SK-N-SH treated with all-trans-retinoic acid at 6 μM for 48 hours (cell line): ENCODE measurements around the gene LRRK1.

Experiments
- ARNTL ChIP-seq: fragments of 450-650 bp; formaldehyde crosslinking; IDR thresholded peaks from 2 replicates; pipeline ENCODE4 v1.5.0; 2020; ENCODE audit warnings: low read depth, mild to moderate bottlenecking, moderate library complexity, borderline replicate concordance
- ESRRG ChIP-seq: fragments of 250-450 bp; sonication (Bioruptor Pico); IDR thresholded peaks from 2 replicates; pipeline ENCODE4 v1.6.1; 2021; ENCODE audit warnings: mild to moderate bottlenecking
- SNAI2 ChIP-seq: fragments of 250-450 bp; sonication (Bioruptor Pico); IDR thresholded peaks from 2 replicates; pipeline ENCODE4 v1.5.0; 2020; ENCODE audit warnings: mild to moderate bottlenecking, moderate library complexity
- ZNF565 ChIP-seq: fragments of 450-650 bp; formaldehyde crosslinking; conservative IDR thresholded peaks from 2 replicates; pipeline ENCODE4 v1.5.0; 2020; ENCODE audit warnings: low read depth, mild to moderate bottlenecking, moderate library complexity
- ZNF70 ChIP-seq: fragments of 450-650 bp; formaldehyde crosslinking; IDR thresholded peaks from 2 replicates; pipeline ENCODE4 v1.5.0; 2020; ENCODE audit warnings: mild to moderate bottlenecking, moderate library complexity
- ZNF8 ChIP-seq: fragments of 450-650 bp; formaldehyde crosslinking; IDR thresholded peaks from 2 replicates; pipeline ENCODE4 v1.5.0; 2020; ENCODE audit warnings: mild to moderate bottlenecking, moderate library complexity
- TF ChIP-seq, protein P1 (sequence below): fragments of 250-450 bp; sonication (Bioruptor Pico); IDR thresholded peaks from 2 replicates; pipeline ENCODE4 v1.8.0; 2020; ENCODE audit warnings: mild to moderate bottlenecking, moderate library complexity, borderline replicate concordance
- TF ChIP-seq, protein P2 (sequence below): fragments of 250-450 bp; sonication (Bioruptor Pico); IDR thresholded peaks from 2 replicates; pipeline ENCODE4 v1.5.0; 2020; ENCODE audit warnings: mild to moderate bottlenecking, moderate library complexity

DNA sequence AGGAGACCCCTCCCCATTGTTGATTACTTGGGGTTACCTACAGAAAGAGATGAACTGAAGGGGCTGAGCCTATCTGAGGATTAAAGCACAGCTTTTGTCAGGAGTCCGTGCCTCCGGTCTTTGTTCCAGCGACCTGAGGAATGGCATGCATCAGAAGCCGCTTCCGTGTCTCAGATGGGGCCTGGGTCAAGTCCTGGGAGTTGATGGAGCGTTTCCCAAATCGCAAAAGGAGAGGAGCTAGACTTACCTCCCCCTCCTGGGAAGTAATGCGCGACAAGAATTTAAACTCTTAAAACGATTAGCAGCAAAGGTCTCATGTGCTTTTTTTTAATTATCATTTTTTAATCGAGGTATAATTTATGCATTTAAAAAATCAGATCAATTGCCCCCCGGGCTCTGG, 40.5 kb upstream of the LRRK1 start:
- TF ChIP-seq ZNF565 (CRISPR knock-in tag) (no peak), SNAI2 (CRISPR knock-in tag) (no peak), ZNF8 (CRISPR knock-in tag) (no peak), ZNF70 (CRISPR knock-in tag) (no peak), ARNTL (CRISPR knock-in tag) (no peak), ESRRG (CRISPR knock-in tag) (no peak)
- TF ChIP-seq, protein P1, sequence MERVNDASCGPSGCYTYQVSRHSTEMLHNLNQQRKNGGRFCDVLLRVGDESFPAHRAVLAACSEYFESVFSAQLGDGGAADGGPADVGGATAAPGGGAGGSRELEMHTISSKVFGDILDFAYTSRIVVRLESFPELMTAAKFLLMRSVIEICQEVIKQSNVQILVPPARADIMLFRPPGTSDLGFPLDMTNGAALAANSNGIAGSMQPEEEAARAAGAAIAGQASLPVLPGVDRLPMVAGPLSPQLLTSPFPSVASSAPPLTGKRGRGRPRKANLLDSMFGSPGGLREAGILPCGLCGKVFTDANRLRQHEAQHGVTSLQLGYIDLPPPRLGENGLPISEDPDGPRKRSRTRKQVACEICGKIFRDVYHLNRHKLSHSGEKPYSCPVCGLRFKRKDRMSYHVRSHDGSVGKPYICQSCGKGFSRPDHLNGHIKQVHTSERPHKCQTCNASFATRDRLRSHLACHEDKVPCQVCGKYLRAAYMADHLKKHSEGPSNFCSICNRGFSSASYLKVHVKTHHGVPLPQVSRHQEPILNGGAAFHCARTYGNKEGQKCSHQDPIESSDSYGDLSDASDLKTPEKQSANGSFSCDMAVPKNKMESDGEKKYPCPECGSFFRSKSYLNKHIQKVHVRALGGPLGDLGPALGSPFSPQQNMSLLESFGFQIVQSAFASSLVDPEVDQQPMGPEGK (CRISPR knock-in tag): no peak
- TF ChIP-seq, protein P2, sequence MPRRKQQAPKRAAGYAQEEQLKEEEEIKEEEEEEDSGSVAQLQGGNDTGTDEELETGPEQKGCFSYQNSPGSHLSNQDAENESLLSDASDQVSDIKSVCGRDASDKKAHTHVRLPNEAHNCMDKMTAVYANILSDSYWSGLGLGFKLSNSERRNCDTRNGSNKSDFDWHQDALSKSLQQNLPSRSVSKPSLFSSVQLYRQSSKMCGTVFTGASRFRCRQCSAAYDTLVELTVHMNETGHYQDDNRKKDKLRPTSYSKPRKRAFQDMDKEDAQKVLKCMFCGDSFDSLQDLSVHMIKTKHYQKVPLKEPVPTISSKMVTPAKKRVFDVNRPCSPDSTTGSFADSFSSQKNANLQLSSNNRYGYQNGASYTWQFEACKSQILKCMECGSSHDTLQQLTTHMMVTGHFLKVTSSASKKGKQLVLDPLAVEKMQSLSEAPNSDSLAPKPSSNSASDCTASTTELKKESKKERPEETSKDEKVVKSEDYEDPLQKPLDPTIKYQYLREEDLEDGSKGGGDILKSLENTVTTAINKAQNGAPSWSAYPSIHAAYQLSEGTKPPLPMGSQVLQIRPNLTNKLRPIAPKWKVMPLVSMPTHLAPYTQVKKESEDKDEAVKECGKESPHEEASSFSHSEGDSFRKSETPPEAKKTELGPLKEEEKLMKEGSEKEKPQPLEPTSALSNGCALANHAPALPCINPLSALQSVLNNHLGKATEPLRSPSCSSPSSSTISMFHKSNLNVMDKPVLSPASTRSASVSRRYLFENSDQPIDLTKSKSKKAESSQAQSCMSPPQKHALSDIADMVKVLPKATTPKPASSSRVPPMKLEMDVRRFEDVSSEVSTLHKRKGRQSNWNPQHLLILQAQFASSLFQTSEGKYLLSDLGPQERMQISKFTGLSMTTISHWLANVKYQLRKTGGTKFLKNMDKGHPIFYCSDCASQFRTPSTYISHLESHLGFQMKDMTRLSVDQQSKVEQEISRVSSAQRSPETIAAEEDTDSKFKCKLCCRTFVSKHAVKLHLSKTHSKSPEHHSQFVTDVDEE (CRISPR knock-in tag): no peak
